ENCODE measurements around the gene CLDND1. TPM values are rescaled to one million over a fixed set of nuclear protein-coding genes. Genes with fewer than 3 reads are reported as not detected.

The CLDND1 gene
- total RNA-seq, 2 donors from 2014 or later, result 300 to 381 TPM

- no peak overlapping the region for H3K4me3 Mint-ChIP-seq
- ATAC-seq (replicated peaks), result peak; percentile 46
- H3K27ac Mint-ChIP-seq, result peak overlapping the region; percentile 62
- H3K4me1 Mint-ChIP-seq, result peaks cover 35% of the 10 kb centered on the region
- H3K27me3 Mint-ChIP-seq, result no peaks in the 10 kb centered on the region
- peaks cover 99% of the 10 kb centered on the region for H3K36me3 Mint-ChIP-seq (ENCODE audit: low read depth)
- no peaks in the 10 kb centered on the region for H3K9me3 Mint-ChIP-seq
Observed at GRCh38 chr3:98514948-98515347, 7.8 kb downstream of the CLDND1 start.

GRCh38 chr3:98513736-98514135, 9.0 kb downstream of the CLDND1 start:
- Mint-ChIP-seq H3K27ac (peak overlapping the region; percentile 12), H3K27me3 (no peaks in the 10 kb centered on the region), H3K4me1 (peaks cover 32% of the 10 kb centered on the region), H3K4me3 (peak overlapping the region; percentile 26), H3K9me3 (no peaks in the 10 kb centered on the region), H3K36me3 (ENCODE audit: low read depth) (peaks cover 98% of the 10 kb centered on the region)
- ATAC-seq (replicated peaks), result peak; percentile 71

GRCh38 chr3:98513091-98513511, 9.6 kb downstream of the CLDND1 start:
- Mint-ChIP-seq H3K9me3 (no peaks in the 10 kb centered on the region), H3K4me1 (peaks cover 34% of the 10 kb centered on the region), H3K4me3 (peak overlapping the region; percentile 26), H3K36me3 (ENCODE audit: low read depth) (peaks cover 98% of the 10 kb centered on the region), H3K27ac (peak overlapping the region; percentile 12), H3K27me3 (no peaks in the 10 kb centered on the region)
- peak; percentile 56 for ATAC-seq (replicated peaks)

- Mint-ChIP-seq H3K4me3 (no peak overlapping the region), H3K36me3 (ENCODE audit: low read depth) (peaks cover 98% of the 10 kb centered on the region), H3K27me3 (no peaks in the 10 kb centered on the region), H3K9me3 (no peaks in the 10 kb centered on the region), H3K4me1 (peaks cover 33% of the 10 kb centered on the region), H3K27ac (no peak overlapping the region)
- no peak for ATAC-seq (replicated peaks)
Observed at GRCh38 chr3:98512576-98512975, 10.1 kb downstream of the CLDND1 start.

GRCh38 chr3:98508582-98508981, 14.1 kb downstream of the CLDND1 start:
- no peak overlapping the region for H3K4me3 Mint-ChIP-seq
- peaks cover 77% of the 10 kb centered on the region for H3K36me3 Mint-ChIP-seq (ENCODE audit: low read depth)
- H3K9me3 Mint-ChIP-seq, result no peaks in the 10 kb centered on the region
- no peaks in the 10 kb centered on the region for H3K27me3 Mint-ChIP-seq
- H3K4me1 Mint-ChIP-seq, result peaks cover 21% of the 10 kb centered on the region
- ATAC-seq (replicated peaks), result peak; percentile 72
- peak overlapping the region; percentile 7 for H3K27ac Mint-ChIP-seq

- no peak overlapping the region for H3K4me3 Mint-ChIP-seq
- H3K27ac Mint-ChIP-seq, result no peak overlapping the region
Observed at GRCh38 chr3:98504539-98504938, 18.2 kb downstream of the CLDND1 start.

GRCh38 chr3:98501863-98502576, 20.7 kb downstream of the CLDND1 start:
- no peak overlapping the region for H3K4me3 Mint-ChIP-seq
- H3K36me3 Mint-ChIP-seq (ENCODE audit: low read depth), result peaks cover 13% of the 10 kb centered on the region
- peaks cover 7% of the 10 kb centered on the region for H3K4me1 Mint-ChIP-seq

More at GRCh38 chr3:98504539-98504938, 18.2 kb downstream of the CLDND1 start:
- no peaks in the 10 kb centered on the region for H3K9me3 Mint-ChIP-seq
- no peak for ATAC-seq (replicated peaks)
- H3K27me3 Mint-ChIP-seq, result no peaks in the 10 kb centered on the region
- peaks cover 37% of the 10 kb centered on the region for H3K36me3 Mint-ChIP-seq (ENCODE audit: low read depth)
- H3K4me1 Mint-ChIP-seq, result peaks cover 20% of the 10 kb centered on the region

GRCh38 chr3:98501270-98501669, 21.4 kb downstream of the CLDND1 start:
- Mint-ChIP-seq H3K9me3 (no peaks in the 10 kb centered on the region), H3K4me3 (no peak overlapping the region), H3K4me1 (peaks cover 7% of the 10 kb centered on the region), H3K27ac (no peak overlapping the region), H3K36me3 (ENCODE audit: low read depth) (peaks cover 6% of the 10 kb centered on the region), H3K27me3 (no peaks in the 10 kb centered on the region)
- ATAC-seq (replicated peaks), result no peak

More at GRCh38 chr3:98501863-98502576, 20.7 kb downstream of the CLDND1 start:
- no peak for ATAC-seq (replicated peaks)
- Mint-ChIP-seq H3K27me3 (no peaks in the 10 kb centered on the region), H3K9me3 (no peaks in the 10 kb centered on the region), H3K27ac (no peak overlapping the region)

GRCh38 chr3:98500019-98500418, 22.7 kb downstream of the CLDND1 start:
- H3K4me3 Mint-ChIP-seq, result no peak overlapping the region
- ATAC-seq (replicated peaks), result no peak
- H3K4me1 Mint-ChIP-seq, result peaks cover 7% of the 10 kb centered on the region
- no peaks in the 10 kb centered on the region for H3K9me3 Mint-ChIP-seq
- H3K27me3 Mint-ChIP-seq, result no peaks in the 10 kb centered on the region
- H3K36me3 Mint-ChIP-seq (ENCODE audit: low read depth), result no peaks in the 10 kb centered on the region
- no peak overlapping the region for H3K27ac Mint-ChIP-seq

GRCh38 chr3:98497381-98497780, 25.3 kb downstream of the CLDND1 start, which contains the start of gene OR5K2:
Gene OR5K2, plus strand, starts transcription at chr3:98497681. Its CDS starts 0 bp downstream, at chr3:98497681.
- no peaks in the 10 kb centered on the region for H3K36me3 Mint-ChIP-seq (ENCODE audit: low read depth)
- no peak within 1 kb of the TSS for H3K4me3 Mint-ChIP-seq
- ATAC-seq (replicated peaks), result no peak
- peaks cover 4% of the 10 kb centered on the region for H3K9me3 Mint-ChIP-seq
- H3K27ac Mint-ChIP-seq, result no peak within 1 kb of the TSS
- peaks cover 2% of the 10 kb centered on the region for H3K4me1 Mint-ChIP-seq
- no peaks in the 10 kb centered on the region for H3K27me3 Mint-ChIP-seq

GRCh38 chr3:98483626-98484025, 39.1 kb downstream of the CLDND1 start:
- ATAC-seq (replicated peaks), result no peak
- H3K9me3 Mint-ChIP-seq, result peaks cover 26% of the 10 kb centered on the region
- H3K4me3 Mint-ChIP-seq, result no peak overlapping the region
- no peaks in the 10 kb centered on the region for H3K36me3 Mint-ChIP-seq (ENCODE audit: low read depth)
- H3K4me1 Mint-ChIP-seq, result no peaks in the 10 kb centered on the region
- H3K27ac Mint-ChIP-seq, result no peak overlapping the region
- H3K27me3 Mint-ChIP-seq, result peaks cover 4% of the 10 kb centered on the region

GRCh38 chr3:98482717-98483482, 39.8 kb downstream of the CLDND1 start:
- ATAC-seq (replicated peaks), result no peak
- H3K4me1 Mint-ChIP-seq, result no peaks in the 10 kb centered on the region
- peaks cover 4% of the 10 kb centered on the region for H3K27me3 Mint-ChIP-seq
- H3K27ac Mint-ChIP-seq, result no peak overlapping the region
- H3K9me3 Mint-ChIP-seq, result peaks cover 20% of the 10 kb centered on the region
- no peak overlapping the region for H3K4me3 Mint-ChIP-seq
- H3K36me3 Mint-ChIP-seq (ENCODE audit: low read depth), result no peaks in the 10 kb centered on the region

Data from activated T-helper 17 cell treated with anti-CD3 and anti-CD28 coated beads, Interleukin-2, amount 50 U/mL, for 72 hours (primary cell).